HG03135 (cell line): ENCODE results near the gene PRR23A.

ENCODE experiments used
- ATAC-seq: cut with Tn5 transposase; IDR thresholded peaks from one replicate; pipeline ENCODE4 v1.9.1; 2021; ENCODE audit warnings: mild to moderate bottlenecking, moderate library complexity; ENCODE audit not compliant: unreplicated experiment

The PRR23A gene

DNA sequence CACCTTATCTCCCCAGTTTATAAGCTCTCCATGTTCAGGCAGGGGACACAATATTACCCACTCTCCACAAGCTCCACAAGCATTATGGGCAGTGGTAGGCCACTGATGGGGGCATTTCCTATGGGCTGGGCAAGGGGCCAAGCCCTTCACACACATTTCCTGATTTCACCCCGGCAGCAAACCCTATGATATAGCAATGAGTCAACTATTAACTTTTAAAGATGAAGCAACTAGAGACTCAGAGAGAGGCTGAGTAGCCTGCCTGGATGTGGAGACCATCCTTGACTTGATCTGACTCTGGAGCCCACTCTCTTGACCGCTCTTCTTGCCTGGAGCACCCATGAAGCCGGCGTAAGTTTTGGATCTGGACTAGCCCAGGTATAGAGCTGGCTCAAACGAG, 31.6 kb downstream of the PRR23A start:
- ATAC-seq = no peak

DNA sequence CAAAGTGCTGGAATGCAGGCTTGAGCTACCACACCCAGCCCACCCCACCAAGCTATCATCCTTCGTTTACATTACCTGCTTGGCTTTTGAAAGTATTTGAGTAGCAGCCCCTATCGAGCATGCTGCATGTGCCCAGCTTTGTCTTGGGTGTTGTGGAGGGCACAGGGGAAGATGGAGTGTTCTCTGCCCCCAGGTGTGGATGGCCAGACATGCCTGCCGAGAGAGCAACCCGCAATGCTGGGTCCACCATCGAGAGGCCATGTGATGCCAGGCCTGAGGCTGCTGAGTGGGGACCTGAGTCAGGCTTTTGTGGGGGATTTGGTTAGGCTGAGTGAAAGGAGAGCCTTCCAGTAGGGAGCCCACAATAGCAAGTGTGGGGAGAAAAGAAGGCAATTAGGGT, 33.1 kb downstream of the PRR23A start:
- ATAC-seq = no peak

DNA sequence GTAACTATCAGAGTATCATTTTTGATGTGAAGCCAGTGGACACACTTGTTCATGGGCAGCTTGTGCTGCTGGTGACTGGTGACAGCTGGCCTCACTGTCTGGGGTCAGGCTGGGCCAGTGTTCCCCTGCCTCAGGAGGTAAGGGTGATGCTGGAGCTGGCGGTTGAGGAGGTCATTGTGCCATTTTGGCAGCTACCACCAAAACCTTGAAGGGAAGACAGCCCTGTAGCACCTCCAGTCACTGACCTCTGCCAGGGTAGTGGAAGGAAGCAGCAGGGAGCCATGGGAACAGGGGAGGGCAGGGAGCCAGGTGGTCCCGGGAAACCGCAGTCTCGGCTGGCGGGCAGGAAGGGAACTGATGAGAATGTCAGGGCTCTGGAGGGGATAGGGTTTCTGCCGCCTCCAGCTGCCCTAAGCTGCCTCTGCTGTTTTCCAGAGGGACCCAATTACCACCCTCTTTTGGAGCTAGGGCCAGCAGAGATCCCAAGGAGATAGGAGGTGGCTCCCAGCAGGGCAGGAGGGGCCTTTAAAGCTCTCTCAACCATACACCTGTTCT, 34.2 kb downstream of the PRR23A start:
- ATAC-seq = no peak

DNA sequence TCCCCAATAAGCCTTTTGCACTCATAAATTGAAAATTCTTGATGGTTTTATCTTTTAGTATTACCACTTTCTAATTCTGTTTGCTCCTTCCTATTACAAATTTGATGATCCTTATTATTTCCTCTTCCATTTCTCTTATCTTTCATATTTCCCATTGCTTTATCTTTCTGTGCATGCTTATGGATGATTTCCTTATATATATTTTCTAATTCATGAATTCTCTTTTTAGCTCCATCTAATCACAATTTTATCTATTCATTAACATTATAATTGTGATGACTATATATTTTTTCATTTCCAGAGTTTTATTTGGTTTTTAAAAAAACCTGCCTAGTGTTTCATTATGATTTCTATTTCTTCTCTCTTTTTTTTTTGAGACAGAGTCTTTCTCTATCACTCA, 41.1 kb downstream of the PRR23A start:
- no peak for ATAC-seq

DNA sequence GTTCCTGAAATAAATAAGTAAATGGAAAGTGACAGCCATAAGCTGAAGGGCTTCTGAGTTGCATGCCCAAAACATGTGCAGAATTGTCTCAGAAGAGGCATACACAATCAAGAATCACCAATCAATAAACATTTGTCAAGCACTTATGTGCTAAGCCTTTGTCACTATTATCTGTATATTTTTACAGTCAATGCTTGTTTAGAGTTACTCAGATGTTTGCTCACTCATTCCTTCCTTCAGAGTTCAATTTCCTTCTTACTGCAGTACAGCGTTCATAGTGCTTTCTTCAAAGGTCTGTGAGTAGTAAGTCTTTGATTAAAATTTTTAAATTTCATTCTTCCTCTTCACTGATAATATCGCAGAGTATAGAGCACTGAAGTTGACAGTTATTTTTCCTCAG, 41.8 kb downstream of the PRR23A start:
- no peak for ATAC-seq

DNA sequence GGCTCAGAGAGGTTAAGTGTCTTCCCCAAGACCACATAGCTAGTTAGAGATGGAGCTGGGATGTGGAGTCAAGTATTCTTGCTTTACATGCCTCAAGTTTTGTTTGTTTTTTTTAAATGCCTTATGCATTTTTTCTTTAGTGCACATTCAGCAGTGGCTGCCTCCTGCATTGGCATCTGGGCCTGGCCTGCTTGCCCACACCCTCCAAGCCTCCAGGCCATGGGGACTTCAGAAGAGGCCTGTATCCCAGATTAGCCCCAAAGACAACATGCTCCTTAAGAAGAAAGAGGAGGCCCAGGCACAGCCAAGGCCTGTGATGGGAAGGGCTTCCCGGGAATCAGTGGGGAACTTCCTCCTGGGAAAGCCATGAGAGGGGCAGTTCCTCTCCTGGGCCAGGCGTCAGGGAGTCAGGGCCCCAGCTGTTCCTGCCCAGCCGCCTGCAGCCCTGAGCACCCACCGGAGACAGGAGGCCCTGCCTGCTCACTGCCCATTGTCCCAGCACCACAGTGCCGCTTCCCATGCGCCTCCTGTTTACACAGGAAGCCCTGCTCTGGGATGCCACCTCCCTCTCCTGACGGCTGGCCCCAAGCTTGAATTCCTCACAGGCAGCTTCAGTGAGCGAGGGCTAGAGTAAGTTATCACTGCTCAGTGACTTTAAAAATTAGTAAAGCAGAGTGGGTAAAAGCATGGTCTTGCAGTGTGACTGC, 43.1 kb downstream of the PRR23A start:
- ATAC-seq = no peak

DNA sequence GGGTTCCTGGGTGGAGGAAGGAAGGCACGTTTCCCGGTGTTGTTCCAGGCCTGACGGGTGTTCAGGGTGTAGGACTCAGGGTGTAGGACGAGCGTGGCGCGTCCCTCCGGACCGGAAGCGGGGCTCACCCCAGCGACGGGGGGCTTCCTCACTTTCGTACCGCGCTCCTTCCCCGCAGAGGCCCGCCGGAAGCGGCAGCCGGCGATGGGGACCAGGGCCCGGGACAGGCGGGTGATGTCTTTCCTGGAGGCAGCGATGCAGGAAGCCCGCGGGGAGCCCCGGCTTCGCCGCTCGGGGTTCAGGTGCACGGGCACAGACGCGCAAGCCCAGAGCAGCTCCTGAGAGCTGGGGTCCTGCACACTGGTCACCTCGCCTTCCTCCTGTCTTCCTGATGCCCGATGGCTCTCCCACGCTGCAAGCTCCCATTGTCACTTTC, 45.6 kb downstream of the PRR23A start:
- no peak for ATAC-seq
